NCI-H1694 (cell line): ENCODE measurements around the gene RASGRF1.
A peak's percentile ranks its signal among the peaks of the same experiment; 100 is the strongest.

Experiments used
- DNase-seq: peaks from one replicate; lab custom pipeline; 2025; lab: John Stamatoyannopoulos, UW

RASGRF1 gene

DNA sequence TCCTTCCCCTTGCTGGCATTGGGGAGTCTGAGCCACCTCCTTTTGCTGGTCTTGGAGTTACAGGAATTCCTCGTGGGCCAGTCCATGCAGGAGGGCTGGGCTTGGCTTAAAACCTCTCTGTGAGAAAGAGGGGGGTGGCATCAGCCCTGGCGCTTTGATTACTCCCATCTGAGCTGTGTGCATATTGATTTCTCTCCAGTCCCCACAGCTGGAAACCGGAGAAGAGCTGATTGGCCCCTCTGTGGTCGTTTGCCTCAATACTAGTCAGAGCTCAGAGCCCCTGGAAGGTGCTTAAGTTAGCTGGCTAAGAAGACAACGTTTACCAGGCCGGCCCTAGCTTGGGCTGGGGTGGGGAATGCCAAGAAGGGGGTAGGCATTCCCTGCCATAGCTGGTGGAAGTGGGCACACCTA is 4.0 kb upstream of the RASGRF1 start:
- DNase-seq, result no peak

DNA sequence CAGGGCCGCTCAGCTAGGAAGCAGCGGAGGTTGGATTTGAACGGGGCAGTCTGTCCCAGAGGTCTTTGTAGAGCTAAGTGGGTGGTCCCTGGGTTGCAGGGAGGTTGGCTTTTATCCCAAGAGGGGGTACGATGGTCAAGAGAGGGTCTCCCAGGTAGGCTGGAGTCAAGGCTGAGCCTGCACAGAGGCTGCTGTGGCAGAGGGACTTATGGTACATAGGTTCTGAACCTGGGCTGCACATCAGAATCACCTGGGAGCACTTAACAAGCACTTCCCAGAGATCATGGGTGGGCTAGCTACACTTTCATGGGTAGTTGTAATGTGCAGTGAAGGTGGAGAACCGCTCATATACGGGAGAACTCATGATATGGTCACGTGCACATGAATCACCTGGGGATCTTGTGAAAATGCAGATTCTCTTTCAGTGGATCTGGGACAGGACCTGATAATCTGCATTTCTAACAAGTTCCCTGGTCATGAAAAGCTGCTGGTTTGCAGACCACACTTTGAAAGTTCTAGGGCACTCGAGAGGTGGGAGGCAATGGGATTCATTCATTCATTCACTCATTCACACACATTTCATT is 2.9 kb upstream of the RASGRF1 start:
- DNase-seq, result no peak

DNA sequence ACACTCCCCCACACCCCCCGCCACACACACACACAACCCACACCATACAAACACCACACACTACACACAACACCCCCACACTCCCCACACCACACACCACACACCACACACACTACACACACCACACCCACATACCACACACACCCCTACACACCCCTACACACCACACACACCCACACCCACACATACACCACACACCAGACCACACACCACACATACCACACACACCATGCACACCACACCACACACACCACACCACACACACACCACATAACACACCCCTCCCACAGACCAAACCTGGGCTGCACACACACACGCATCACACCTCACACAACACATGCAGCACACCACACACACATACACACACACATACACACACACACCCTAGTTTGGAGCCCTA is 1.8 kb upstream of the RASGRF1 start:
- DNase-seq, result no peak

DNA sequence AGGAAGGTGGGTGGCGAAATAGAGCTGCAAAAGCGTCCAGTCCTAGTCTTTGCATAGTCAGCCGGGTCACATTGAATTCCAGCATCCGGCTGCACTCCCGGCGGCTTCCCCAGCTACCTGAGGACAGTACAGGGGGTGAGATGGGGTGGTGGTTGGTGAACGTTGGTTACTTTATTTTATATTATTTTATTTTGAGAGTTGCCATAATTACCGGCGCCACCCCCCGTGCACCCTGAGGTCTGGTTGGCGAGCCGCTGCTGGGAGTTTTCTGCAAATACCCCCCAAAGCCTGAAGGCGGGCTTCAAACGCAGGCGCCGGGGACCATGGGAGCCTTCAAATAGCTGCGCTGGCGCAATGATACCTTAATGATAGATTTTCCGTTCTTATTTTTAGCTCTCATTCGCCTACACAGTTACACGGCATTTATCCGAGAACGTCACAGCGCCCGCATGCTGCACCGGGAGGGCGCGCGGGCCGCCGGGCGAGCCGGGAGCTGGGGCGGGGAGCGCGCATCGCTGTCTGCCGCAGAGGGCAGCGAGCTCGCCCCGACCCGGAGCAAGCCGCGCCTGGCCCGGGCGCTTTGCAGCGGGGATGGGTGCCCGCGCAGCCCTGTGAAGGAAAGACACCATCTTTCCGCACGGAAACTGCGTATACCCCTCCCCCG is 756 bp upstream of the RASGRF1 start:
- DNase-seq, result peak; percentile 59

DNA sequence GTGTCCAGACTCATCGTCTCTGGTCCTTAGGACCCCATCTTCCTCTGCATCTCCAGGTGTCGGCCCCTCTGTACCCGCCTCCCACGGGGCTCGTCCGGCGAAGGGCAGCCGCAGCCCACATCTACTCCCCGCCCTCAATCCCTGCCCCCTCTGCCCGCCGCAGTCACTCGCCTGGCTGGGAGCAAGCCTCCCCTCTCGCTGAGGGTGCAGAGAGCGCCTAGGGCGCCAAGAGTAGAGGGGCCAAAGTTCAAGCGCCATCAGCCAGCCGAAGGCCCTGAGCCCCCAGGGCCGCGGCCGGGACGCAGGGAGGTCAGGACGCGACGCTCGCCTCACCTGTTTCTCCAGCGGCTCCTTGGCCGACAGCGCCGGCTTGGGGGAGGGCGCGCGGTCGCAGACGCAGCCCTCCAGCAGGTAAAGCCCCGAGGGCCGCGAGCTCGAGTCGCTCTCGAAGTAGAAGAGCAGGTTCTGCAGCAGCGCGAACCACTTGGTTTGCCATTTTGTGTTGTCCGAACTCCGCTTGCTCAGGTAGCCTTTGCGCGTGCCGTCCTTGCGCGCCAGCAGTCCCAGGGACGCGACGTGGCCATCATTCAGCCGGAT is 592 bp downstream of the RASGRF1 start:
- DNase-seq, result no peak

DNA sequence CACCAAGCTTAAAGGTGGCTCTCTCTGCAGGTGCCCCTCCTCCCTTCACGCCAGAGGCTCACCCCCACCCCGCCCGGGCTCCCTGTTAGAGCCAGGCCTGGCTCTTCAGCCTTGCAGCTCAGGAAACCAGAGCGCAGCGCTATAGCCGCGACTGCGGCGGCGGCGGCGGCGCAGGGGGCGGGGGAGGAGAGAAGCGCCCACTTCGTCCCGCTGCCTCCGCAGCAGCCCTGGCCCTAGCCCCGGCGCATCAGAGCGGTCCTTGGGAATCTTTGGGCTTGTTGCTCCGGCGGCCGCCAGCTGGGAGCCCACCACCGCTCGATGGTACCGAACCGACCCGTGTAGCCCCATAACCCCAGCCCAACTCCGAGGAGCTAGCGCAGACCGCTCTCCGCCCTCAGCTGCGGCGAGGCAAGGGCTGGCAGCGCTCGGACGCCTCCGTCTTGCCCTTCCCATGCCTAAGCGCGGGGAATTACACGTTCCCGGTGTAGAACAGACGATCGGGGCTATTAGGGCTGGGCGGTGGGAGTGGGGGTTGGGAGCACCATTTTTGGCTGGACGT is 1.2 kb downstream of the RASGRF1 start:
- DNase-seq, result no peak

DNA sequence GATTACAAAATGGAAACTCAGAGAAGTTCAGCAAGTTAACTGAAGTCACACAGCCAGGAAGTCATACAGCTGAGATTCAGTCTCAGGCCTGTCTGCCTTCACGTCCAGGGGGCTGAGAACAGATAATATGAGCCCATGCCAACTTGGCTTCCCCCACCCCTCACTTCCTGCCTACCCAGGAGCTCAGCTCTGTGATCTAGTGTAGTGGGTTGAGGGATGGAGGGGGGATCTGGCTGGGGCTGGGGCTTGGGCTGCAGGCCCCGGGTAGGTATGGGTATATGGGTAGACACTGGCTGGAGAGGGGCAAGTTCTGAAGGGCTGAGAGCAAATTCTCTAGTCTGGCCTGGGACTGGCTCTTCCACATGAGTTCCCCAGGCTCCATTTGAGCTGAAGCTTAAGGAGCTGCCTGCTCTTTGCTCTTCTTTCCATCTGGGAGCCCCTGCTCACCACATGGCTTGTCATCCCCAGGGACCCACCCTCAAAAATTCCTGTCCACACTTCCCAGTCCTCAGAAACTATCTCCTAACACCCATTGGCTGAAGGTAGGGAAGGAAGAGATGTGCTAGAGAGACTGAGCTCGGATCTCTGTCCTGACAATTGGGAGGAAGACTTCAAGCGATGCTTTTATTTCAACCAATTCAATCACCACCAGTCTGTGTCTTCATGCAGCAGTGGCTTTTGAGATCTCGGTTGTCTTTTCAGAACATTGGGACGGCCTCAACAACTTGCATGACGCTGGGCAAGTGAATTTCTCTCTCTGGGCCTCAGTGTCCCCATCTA is 2.0 kb downstream of the RASGRF1 start:
- DNase-seq, result no peak

DNA sequence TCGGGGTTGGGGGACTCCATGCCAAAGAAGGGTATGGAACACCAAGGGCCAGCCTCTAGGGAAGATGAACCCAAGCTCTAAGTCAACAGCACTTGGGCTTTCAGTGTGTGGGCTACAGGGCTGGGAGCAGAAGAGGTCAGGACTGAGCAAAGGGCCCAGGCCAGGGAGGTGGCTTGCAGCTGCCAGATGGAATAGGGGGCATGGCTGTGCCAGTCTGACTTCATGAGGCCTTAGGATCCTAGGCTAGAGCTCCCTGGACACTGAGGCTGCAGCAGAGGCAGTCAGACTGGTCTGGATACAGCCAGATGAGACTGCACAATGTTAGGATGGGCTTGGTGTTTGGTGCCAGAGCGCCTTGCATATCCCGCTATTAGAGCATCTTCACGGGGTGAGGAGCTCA is 3.8 kb downstream of the RASGRF1 start:
- no peak for DNase-seq

DNA sequence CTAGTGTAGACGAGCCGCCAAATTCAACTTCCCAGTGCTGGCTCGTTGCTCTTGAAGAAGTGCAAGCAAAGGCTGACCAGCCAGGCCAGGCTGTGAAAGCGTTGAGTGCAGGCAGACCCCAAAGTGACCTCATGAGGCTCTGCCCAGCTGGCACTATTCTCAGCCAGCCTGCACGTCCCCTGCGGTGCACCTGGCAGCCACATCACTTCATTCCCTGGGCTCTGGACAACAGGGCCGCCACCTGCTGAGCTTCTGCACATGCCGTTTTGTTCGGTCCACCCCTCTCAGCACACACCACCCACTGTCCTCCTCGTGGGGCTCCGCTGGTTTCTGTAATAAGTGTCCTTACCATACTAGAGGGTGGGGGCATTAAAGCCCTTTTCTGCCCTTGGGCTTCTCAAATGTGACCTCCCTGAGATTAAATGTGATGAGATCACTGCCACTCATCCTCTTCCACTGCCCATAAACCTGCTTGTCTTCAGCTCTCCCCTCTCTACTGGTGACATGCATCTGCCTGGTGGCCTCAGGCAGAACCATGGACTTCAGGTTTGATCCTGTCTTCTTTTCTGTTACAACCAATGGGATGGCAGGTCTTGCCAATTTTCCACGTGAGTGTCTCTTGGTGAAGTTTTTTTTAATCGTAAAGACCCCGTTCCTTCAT is 6.1 kb downstream of the RASGRF1 start:
- DNase-seq, result no peak

DNA sequence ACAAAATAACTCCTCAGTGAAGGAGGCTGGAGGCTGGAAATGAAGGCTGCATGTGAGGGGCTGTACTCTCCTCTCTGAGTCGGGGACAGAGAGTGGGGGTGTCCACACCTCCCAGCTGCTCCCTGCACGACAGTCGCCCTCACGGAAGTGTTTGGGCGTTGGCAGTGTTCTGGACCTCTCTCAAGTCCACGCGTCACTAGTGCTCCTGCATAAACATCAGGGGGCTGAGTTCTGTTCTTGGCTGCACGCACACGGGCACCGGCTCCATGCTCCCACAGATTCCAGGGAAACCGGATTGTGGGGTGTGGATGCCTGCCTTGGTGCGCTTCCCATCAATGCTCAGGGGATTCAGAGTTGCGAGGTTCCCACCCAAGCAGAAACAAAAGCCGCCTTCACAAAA is 7.4 kb downstream of the RASGRF1 start:
- DNase-seq, result no peak

DNA sequence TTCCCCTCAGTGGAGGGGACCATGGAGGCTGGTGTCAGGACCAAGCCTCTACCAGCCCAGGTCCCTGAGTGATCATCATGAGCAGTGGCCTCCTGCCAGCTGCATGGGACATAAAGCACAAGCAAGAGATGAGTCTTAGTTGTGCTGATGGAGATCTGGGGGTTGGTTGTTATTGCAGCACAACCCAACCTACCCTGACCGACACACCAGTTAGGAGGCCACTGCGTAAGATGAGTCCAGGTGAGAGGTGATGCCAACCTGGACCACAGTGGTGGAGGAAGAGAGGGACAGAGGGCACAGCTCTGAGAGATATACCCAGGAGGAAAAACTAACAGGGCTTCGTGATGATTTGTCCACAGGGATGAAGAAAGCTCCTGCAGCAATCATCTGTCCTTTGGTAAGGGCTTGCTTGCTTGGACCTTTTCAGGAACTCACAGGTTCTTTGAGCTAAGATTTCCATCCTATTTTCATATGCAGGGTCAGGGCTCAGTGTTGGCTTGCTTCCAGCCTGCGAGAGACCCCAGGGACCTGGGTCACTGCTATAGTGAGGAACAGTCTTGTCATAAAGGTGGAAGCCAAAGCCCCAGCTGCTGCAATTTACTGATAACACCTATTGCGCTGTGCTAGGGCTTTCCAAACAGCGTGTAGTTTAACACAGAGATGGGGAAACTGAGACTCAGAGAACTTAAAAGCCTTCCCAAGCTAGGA is 8.1 kb downstream of the RASGRF1 start:
- DNase-seq, result peak; percentile 28

DNA sequence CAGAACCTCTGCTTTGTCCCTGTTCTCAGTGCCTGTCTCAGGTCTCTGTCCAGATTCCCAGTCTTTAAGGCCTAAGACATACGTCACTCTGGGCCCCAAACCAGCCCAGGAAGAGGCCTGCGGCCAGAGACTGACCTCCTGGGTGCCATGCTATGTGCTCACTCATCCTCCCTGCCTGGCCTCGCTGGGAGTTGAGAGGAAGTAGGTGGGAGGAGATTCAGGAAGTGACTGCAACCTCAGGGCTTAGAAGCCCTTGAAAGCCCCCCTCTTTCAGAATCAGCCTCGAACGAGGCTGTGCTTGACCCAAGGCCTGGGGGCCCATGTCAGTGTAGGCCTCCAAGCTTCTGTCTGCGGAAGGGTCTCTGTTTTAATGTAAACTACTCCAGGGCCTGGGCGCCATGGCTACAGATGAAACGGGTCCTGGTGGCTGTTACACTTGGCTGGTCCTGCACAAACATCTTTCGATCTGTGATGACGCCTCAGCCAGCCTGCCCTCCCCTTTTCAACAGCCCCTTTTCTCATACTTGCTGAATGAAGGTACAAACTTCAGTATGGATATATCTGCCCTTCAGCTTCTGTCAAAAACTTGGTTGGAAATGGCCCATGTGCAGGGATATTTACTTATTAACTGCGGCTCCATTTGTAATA is 11.7 kb downstream of the RASGRF1 start:
- DNase-seq, result no peak

DNA sequence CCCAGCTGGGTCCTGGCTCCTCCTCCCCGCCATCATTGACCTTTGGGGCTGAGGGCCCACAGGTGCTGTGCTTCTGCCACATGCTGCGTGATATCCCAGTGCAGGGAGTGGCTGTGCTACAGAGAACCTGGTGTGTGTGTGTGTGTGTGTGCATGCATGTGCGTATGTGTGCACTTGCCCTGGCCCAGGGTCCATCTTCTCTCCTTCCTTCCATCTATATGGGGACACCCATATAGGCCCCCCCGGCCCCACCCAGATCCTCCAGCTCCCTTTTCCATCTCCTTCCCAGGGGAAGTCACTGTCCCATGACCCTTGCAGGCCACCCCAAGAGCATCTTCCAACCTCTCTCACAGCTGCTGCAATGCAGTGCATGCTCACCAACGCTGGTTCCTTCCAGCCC is 12.6 kb downstream of the RASGRF1 start:
- DNase-seq, result no peak

DNA sequence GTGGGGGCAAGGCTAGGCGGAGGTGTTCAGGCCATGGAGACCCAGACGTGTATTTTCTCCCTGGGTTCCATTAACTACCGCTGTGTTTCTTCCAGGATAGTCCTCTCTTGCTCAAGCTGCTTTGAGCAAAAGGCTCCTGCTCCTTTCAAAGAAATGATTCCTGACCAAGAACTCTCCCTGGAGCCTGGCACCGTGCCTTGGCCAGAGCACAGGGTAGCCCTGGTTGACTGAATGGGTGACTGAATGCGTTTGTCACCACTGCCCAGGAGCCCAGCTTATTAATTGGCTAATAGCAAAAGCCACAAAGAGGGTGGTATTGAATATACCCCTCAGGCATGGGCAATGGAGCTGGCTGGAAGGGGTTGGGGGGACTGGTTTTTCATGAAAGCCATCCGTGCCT is 13.9 kb downstream of the RASGRF1 start:
- no peak for DNase-seq

DNA sequence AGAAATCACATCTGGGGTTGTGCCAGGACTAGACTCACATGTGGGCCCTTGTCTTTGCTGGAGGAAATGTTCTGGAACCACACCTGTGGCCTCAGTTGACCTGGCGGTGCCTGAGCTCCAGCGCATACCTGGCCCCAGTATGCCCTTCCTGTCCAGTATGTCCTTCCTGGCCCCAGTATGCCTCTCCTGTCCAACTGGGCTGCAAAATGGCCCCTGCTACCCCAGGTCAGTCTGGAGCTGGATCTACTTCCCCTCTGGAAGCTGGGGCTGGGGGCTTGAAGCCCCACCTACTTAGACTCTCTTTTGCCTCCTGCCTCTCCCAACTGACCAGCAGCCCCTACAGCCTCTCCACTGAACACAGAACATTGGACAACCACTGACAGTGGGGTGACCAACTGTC is 15.3 kb downstream of the RASGRF1 start:
- DNase-seq, result no peak

DNA sequence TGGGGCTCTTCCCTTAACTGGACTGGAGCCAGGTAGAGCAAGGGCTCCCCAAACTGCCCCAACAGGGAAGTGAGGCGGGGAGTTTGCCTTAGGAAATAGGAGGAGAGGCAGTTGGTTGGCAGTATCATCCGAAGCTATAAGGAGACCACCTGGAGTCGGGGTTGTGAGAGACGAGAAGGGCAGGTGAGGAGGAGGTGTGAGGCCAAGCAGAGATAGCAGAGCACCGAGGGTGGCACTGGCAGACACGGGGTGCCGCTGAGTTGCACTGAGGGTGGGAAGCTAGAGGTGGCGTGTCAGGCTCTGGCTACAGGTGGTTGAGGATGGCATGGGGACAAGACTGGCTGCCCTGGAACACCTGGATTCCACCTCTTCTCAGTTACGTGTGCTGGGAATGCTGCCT is 17.2 kb downstream of the RASGRF1 start:
- no peak for DNase-seq

DNA sequence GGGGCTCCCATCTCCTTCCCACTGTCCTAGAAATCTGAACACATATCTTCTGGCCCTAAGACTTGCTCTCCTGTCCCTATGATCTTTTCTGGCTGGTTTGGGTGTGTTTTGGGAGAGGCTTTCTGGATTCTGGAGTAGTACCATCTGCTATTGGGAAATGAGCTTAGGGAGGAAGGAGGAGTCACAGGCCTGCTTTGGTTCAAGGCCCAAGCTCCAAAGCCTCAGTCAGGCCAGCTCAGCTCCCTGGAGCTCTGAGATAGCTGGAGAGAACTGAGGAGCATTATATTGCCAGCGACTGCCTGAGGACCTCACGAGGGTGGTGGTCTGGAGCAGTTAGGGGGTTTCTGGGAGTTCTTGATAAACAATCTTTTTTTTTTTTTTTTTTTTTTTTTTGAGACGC is 18.7 kb downstream of the RASGRF1 start:
- DNase-seq, result no peak

DNA sequence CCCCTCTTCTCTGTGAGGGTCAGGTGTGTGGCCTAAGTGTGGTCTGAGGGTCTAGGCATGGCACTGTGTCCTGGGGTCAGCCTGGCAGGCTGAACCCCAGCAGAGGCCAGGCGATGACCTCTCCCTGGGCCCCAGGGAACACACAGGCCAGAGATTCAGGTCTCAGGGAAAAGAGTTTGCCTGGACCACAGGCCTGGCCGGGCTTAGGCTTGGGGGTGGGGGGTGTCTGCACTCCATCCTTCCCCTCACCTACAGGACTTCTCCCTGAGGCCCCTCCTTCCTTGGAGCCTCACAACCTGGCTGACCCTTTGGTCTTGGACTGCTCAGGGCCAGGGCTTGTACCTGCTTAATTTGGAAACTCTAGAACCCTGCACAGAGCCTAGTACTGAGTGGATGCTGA is 21.8 kb downstream of the RASGRF1 start:
- DNase-seq, result no peak

DNA sequence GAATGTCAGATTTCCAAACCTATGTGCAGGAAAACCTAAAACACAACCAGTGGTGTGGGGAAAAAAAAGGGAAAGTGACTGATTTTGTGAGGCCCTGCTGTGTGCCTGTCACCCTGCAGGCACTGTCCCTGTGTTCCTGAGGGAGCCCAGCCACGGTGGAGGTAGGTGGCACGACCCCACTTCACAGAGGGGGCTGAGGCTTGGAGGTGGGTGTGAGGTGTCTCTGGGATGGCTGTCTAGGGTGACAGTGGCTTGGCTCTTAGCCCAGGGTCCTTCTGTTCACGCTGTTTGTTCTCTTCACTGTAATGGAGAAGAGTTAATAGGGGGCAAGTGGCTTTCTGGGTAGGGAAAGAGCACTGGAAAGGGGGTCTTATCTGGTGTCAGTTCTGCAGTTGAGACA is 22.6 kb downstream of the RASGRF1 start:
- peak; percentile 20 for DNase-seq

DNA sequence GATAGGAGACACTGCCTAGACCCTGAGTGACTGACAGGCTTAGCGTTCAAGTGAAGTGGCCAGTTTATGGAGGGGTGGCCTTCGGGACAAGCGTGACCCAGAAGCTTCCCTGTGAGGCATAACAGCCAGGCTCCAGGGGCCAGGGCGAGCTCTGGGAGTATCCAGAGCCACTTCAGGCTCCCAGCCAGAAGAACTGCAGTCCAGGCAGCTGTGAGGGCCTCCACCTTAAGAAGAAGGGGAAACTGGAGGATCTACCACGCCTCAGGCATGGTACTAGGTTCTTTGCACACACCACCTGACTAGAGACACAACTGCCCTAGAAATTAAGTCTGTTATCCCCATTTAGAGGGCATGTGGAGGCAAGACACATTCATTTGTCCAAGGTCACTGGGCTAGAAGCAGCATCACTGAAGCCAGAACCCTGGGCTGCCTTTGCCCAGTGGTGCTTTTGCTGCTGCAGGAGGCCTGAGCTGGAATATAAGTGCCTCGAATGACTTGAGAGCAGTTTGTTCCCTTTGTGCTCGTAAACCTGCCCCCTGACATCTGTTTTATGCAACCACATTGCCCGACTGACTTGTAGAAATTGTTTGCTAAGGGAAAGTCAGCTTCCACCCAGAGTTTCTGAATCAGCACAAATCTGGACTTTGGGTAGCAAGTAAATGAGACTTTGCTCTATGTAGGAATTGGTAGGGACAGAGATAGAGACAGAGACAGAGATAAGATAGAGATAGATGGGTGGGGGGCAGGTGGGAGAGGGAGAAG is 23.3 kb downstream of the RASGRF1 start:
- DNase-seq, result peak; percentile 39
